HG03460 (cell line): ENCODE data around the gene TLR5.
A peak's percentile ranks its signal among the peaks of the same experiment; 100 is the strongest.
"Not testable (repeated sequence)": the region's sequence is repeated elsewhere in the genome, so short reads cannot be mapped to it uniquely, and the experiment has no call there.

Source experiments
- ATAC-seq: cut with Tn5 transposase; IDR thresholded peaks from one replicate; pipeline ENCODE4 v1.9.1; 2021; ENCODE audit not compliant: unreplicated experiment

Gene TLR5, protein sequence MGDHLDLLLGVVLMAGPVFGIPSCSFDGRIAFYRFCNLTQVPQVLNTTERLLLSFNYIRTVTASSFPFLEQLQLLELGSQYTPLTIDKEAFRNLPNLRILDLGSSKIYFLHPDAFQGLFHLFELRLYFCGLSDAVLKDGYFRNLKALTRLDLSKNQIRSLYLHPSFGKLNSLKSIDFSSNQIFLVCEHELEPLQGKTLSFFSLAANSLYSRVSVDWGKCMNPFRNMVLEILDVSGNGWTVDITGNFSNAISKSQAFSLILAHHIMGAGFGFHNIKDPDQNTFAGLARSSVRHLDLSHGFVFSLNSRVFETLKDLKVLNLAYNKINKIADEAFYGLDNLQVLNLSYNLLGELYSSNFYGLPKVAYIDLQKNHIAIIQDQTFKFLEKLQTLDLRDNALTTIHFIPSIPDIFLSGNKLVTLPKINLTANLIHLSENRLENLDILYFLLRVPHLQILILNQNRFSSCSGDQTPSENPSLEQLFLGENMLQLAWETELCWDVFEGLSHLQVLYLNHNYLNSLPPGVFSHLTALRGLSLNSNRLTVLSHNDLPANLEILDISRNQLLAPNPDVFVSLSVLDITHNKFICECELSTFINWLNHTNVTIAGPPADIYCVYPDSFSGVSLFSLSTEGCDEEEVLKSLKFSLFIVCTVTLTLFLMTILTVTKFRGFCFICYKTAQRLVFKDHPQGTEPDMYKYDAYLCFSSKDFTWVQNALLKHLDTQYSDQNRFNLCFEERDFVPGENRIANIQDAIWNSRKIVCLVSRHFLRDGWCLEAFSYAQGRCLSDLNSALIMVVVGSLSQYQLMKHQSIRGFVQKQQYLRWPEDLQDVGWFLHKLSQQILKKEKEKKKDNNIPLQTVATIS

DNA sequence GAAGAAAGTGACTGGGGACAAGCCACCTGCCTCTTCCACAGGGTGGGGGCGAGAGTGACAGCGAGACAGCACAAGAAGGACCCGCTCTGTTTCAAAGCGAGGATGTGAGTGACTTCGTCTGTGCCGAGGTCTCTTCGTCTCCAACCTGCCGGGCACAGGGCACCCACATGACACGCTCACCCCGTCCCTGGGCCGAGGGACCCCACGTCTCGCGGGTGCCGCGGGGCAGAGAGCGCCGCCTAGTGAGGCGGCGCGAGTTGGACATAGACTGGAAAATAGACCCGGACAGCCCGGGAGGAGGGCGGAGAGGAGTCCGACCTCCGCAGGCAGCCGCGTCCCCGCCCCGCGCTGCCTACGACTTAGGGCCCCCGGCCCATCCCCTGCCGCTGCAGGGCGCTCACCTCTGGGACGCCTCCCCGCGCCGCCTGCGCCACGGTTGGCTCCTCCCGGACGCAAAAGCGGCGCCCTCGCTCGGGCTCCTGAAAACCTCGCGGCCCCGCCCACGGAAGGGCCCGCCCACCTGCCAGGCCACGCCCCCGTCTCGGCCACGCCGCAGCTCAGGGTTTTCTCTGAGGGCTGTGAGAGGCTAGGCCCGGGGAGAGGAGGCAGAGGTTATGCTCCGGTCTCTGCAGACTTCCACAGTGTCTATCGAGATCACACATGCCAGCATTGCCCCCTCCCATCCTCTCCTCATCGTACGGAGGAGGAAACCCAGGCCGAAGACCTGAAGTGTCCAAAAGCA, at the start of gene TLR5:
Gene TLR5 (minus strand): TSS at position 454 of the 742 bp plus-strand sequence. CDS start 30,217 bp downstream, outside the sequence.
- ATAC-seq = peak; percentile 86

DNA sequence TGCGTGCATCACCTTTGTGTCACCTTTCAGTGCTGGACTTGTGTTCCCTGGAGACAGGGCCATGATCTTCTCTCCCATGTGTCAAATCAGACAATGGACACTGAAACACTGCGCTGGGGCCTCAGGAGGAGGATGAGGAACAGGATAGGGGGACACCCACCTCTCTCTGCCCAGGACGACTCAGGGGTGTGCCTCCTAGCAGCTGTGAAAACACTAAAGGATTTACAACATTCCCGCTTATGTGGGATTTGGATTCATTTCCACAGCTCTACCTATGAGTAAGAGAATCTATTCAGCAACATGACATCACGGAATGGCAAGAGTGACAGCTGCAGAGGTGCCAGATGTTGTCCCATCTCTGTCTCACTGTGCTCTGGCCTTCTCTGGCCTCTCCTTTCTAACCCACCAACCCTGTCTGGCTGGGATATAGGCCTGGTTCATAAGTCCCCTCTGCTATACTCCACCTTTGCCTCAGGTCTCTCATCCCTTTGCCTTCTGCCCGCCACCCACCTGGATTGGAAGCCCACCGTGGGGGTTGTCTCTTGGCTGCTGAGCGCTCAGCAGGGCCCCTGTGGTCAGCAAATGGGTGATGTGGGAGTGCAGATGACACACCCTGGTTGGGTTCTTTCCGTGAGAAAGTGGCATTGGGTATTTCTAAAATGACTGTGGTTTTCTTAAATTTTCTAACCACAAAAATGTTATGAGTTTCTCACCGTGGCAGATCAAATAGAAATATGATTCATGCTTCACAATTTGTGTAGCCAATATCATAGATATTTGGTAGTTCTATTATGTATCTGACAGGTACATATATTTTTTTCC, 47.1 kb upstream of the TLR5 start:
- ATAC-seq = peak; percentile 63

DNA sequence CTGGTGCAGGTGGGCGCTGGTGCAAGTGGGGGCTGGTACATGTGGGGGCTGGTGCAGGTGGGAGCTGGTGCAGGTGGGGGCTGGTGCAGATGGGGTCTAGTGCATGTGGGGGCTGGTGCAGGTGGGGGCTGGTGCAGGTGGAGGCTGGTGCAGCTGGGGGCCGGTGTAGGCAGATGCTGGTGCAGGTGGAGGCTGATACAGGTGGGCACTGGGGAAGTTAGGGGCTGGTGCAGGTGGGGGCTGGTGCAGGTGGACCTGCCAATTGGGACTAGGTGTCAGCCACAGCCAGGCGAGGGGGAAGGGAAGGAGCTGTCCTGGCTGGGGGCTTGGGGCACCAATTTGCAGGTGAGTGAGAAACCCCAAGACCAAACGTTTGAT, 46.5 kb upstream of the TLR5 start:
- ATAC-seq = no peak

DNA sequence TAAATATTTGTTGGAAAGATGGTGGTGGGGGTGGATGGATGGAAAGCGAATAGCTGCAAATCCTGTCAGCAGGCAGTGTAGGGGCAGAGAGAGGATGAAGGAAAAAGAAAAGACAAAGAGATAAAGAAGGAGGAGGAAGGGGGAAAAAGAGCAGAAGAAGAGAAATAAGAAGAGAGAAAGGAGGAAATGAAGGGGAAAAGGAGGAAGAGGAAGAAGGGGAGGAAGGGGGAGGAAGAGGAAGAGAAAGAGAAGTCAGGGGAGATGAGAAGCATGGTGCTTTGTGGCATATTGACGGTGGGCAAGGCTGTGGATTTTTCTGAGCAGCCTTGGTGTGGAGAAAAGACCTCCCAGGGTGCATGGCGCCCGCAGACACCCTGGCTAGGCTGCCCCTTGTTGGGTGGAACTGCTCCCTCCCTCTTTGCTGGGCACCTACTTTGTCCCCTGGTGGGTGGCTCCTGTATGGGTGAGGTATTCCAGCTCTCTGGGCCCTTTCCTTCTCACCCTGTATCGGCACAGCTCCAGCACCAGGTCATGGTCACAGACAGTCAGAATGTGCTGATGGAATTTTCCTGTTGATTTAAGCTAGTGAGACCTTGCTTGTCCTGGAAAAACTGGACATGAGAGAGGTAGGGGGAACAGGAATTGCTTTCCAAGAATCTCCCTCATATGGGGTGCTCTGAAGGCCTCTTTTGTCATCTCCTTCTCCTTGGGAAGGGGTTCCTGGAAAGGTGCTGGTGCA, 45.7 kb upstream of the TLR5 start:
- no peak for ATAC-seq

DNA sequence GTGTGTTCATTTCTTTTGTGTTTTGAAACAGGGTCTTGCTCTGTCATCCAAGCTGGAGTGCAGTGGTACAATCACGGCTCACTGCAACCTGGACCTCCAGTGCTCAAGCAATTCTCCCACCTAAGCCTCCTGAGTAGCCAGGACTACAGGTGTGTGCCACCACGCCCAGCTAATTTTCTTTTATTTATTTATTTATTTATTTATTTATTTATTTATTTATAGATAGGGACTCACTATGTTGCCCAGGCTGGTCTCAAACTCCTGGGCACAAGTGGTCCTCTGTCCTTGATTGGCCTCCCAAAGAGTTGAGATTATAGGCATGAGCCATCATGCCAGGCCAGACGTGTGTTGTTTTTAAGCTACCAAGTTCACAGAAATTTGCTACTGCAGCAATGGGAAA, 43.8 kb upstream of the TLR5 start:
- no peak for ATAC-seq

DNA sequence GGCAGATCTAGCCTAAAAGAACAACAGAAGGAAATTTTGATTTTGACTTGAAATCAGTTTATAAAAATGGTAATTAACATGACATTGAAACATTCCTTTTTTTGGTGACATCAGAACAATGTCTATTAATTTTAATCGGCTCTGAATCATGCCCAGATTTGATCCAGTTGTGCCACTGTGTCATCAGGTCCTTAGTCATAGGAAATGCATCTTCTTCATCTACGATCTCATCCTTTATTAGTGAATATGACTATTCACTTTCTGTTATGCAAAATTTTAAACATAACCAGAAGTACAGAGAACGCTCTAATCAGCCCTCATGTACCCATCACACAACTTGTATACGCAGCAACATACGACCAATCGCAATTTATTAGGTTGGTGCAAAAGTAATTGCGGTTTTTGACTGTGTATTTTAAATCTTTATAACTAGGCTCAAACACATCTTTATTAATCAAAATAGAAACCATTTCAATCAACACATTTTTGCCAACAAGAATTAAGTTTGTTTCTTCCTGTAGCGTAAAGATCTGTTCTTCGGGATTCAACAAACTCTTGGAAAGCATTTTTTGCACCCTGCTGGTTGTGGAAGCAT, 40.3 kb upstream of the TLR5 start:
- ATAC-seq = no peak

DNA sequence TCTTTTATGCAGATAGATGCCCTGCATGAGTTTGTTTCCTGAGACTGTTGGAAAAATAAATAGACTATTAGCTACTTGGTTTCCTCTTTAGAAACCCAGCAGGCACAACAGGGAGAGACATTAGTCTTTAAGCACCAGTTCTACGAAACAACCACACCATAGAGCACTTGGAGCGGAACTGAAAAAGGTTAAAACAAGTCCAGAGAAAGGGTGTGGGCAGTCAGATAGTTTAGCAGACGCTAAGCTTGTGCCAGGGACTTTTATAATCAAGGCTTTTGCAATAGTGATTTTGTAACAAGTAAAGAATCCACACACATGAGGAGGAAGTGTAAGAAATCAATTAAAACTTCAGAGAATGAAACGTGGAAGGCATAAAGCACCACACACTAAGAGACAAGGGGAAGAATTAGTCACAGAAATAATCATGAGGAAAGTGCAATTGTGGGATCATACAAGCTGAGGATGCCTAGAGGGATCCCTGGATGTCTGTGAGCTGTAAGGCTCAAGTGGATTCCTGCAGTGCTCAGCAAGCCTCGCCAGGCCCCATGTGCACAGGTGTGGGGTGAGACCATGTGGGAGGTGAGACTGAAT, 37.8 kb upstream of the TLR5 start:
- ATAC-seq = no peak

DNA sequence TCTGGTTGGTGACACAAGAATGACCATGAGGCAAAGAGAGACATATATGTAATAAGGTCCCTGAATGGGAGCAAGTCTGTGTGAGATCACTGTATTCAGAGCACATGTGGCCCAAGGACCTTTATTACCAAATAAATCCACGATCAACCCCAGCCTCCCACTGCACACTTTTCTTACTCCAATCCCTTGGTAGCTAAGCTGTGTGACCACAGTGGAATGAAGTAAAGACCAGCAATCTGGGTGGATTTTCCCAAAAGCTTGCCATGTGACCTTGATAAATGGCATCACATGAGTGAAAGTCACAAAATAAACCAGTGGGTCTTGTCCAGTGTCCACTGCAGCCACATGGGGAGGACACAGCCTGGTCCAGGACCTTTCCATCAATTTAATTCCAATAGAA, 36.7 kb upstream of the TLR5 start:
- no peak for ATAC-seq

DNA sequence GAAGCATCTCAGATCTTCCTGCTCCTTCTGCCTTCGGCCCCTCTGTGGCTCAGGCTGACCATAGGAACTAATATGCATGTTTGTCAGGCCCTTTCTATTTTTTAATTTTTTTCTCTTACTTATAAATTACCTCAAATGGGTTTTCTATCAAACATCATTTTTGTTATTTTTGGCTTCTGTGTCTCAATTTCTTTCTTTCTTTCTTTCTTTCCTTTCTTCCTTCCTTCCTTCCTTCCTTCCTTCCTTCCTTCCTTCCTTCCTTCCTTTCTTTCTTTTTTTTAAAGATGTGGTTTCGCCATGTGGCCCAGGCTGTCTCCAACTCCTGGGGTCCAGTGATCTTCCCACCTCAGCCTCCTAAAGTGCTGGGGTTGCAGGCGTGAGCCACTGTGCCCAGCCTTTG, 36.2 kb upstream of the TLR5 start:
- ATAC-seq = no peak

DNA sequence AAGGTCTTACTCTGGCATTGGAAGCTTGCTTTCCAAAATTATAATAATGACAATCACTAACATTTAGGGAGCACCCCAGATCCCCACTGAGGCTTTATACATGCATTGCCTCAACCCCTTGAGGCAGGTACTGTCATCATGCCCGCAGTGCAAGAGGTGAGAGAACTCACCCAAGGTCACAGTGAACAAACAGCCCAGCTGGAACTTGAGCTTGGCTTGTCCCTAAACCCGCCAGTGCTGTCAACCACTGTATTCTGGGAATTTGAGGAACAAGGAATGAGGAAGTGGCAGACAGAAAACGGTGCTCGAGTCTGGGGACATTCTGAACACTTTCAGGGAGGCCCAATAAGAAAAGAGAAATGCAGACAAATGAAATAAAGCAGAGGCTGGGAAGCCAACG, 34.6 kb upstream of the TLR5 start:
- ATAC-seq = no peak

DNA sequence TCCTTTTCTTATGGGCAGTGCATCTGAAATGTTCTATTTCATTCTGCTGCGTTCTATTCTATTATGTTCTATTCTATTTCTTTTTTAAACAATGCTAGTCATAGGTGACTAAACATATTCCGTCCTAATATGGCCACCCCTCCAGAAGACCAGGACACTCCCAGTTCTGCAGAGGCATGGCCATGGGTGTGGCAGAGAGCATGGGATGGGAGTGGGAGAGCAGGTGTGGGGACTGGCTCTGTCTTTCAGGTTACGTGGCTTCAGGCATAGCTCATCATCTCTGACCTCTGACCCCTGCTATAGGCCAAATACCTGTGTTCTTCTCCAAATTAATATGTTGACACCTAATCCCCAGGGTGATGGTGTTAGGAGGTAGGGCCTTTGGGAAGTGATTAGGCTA, 33.4 kb upstream of the TLR5 start:
- no peak for ATAC-seq

DNA sequence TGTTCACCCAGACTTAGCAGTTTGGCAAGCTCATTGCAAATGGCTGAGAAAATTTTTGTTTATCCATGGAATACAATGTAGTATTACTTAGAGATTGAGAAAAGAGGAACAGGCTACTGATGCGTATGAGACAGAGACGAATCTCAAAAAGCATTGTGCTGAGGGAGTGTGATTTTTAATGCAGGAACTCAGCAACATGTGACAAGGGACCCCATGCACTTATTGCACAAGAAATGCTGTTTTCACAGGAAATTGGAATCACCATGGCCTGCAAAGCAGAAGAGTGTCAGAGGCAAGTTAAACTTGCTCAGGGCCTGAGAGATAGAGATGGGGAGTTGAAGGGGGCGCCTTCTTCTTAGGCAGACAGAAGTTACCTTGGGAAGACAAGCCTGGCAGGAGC, 32.6 kb upstream of the TLR5 start:
- ATAC-seq = no peak

DNA sequence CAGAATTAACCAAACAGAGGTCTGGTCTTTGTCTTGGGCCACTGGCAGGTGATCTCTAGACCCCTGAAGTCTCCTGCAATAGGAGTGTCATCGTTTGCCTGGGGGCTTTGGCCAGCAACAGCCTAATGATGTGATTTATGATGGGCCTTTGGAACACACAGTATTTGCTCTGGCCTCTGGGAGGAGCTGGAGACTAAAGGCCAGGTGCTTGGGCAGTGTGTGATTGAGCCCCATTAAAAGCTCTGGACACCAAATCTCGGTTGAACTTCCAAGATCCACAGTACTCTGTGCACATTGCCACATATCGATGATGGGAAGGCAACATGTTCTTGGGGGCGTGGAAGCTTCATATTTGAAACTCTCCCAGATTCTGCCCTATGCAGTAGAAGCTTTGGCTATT, 32.0 kb upstream of the TLR5 start:
- ATAC-seq = no peak

DNA sequence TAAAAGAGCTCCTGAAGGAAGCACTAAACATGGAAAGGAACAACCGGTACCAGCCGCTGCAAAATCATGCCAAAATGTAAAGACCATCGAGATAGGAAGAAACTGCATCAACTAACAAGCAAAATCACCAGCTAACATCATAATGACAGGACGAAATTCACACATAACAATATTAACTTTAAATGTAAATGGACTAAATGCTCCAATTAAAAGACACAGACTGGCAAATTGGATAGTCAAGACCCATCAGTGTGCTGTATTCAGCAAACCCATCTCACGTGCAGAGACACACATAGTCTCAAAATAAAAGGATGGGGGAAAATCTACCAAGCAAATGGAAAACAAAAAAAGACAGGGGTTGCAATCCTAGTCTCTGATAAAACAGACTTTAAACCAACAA, 26.4 kb upstream of the TLR5 start:
- not testable (repeated sequence) for ATAC-seq

DNA sequence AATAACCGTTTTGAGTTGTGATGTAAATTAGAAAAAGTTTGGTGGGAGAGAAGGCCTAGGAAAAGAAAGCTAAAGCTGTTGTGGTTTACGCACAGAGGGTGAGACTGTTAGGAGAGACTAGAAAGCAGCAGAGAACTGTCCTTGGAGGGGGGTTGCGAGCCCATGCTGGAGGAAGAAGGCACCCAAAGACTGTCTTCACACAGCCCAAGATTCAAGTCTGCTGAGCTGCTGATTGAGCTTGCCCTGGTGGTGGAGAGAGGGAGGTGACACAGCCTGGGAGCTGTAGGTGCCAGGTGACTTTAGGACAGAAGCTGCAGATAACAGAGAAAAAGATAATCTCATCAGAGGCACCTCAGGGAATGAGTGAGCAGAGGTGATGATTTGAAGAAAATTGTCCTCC, 18.3 kb upstream of the TLR5 start:
- ATAC-seq = no peak

DNA sequence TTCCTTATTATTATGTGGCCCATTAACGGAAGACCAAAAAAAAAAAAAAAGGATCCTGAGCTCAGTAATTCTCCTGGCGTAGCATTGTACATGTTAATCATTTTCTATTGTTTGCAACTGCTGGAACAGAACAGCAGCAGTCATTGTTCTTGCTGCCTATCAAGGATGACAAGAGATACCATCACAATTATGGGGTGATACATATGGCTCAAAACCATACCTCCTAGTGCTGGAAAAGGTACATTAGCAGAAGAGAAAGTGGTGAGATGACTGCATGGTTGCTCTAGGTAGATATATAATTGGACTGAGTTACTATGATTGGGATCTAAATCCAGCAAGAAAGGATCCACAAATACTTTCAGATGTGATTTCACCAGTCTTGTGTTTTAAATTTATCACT, 13.3 kb upstream of the TLR5 start:
- no peak for ATAC-seq

DNA sequence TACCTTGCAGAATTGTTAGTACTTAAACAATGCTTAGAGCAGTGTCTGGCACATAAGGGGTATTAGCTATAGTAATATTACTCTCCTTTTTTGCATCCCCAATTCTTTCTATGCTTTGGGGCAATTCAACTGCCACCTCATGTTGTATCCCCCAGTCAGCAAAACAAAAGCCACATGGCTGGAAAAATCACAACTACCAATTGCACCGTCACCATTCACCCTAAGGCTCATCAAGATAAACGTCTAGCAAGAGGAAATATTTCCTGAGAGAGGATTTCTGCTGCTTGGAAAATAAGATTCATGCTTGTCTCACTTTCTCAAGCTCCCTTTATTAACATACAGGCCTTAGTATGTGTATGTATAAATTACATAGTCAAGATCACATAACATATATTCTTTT, 12.1 kb upstream of the TLR5 start:
- no peak for ATAC-seq

DNA sequence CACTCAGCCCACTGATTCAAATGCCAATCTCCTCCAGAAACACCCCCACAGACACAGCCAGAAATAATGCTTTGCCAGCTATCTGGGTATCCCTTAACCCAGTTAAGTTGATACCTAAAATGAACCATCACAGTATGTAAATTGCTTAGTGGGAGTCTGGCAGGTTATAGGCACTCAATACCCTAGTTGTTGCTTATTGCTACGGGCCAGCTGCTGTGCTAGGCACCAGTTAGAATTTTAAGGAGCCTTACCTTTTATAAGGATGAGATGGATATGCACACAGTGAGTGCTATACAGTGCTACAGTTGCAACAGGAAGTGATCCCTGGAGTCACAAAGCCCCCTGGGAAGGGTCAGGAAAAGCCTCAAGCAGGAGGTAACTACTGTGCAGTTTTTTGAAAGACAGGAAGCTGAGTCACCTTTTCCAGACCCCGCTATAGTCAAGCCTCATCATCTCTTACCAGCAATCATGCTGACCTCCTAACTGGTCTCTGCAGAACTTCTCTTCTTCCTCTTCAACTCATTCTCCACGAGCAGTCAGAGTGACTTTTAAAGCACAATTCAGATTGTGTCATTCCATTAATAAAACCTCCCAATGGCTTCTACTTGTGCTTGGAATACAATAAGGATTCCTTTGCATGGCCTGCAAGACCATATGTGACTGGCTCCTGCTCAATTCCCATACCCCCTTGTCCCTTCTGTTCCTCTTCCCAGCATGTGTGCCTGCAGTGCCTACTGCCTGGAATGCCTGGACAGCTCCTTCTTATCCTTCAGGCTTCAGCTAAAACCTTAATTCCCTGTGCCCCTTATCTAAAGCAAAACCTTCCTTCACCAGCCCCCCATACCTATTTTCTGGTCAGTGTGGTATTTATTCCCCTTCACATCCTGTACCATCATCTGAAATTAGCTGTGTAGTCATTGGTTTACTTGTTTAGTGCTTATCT, 10.4 kb upstream of the TLR5 start:
- ATAC-seq = no peak
